ENCODE measurements around the gene ROBO4.

DNA sequence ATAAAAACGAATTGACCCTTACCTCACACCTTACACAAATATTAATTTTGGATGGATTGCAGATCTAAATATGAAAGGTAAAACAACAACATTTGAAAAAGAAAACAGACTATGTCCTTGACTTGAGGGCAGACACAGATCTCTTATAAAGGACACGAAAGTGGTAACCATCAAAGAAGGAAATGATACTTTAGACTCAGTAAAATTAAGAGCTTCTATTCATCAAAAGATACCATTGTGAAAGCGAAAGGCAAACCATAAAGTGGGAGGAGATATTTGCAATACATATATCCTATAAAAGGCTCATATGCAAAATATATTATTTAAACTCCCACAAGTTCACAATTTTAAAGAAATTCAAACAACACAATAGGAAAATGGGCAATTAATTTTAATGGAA lies 33.1 kb upstream of the ROBO4 start:
- TF ChIP-seq, protein P1, sequence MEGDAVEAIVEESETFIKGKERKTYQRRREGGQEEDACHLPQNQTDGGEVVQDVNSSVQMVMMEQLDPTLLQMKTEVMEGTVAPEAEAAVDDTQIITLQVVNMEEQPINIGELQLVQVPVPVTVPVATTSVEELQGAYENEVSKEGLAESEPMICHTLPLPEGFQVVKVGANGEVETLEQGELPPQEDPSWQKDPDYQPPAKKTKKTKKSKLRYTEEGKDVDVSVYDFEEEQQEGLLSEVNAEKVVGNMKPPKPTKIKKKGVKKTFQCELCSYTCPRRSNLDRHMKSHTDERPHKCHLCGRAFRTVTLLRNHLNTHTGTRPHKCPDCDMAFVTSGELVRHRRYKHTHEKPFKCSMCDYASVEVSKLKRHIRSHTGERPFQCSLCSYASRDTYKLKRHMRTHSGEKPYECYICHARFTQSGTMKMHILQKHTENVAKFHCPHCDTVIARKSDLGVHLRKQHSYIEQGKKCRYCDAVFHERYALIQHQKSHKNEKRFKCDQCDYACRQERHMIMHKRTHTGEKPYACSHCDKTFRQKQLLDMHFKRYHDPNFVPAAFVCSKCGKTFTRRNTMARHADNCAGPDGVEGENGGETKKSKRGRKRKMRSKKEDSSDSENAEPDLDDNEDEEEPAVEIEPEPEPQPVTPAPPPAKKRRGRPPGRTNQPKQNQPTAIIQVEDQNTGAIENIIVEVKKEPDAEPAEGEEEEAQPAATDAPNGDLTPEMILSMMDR (IDR thresholded peaks at IDR 0.05; ENCODE audit: insufficient read depth, low read depth, low read length), result no peak
- no peak for TF ChIP-seq EZH2 (IDR thresholded peaks at IDR 0.05; ENCODE audit: insufficient read depth, low read length)
